HCT116 (cell line): Measurements from ENCODE around the gene SBNO2. TPM values are rescaled to one million over a fixed set of nuclear protein-coding genes. Genes with fewer than 3 reads are reported as not detected.

Experiments
- ATAC-seq: fragments of 200-7000 bp; cut with Tn5 transposase; 2 replicates; pipeline ENCODE4 v1.9.1; 2020; ENCODE audit warnings: mild to moderate bottlenecking, moderate library complexity
- BruUV-seq: library from RNA; stranded (reverse); fragments of 400-500 nt; replicated peaks from 2 replicates; lab custom pipeline; 2021; lab: Mats Ljungman, UMichigan
- CTCF ChIA-PET: fragments of 300-600 bp; sonication (Branson Sonifier 250); formaldehyde crosslinking; loops from one replicate; lab custom pipeline; 2021; ENCODE audit warnings: antibody characterized with exemption; lab: Charles Lee
- POLR2A ChIA-PET: fragments of 300-600, 350-600 bp; sonication (Branson Sonifier 250); formaldehyde crosslinking; loops from one replicate; lab custom pipeline; 2021; ENCODE audit warnings: antibody characterized with exemption; lab: Charles Lee
- RAD21 ChIA-PET, 2 experiments: fragments of 300-600 bp; sonication (Branson Sonifier 250); formaldehyde crosslinking; loops; one replicate each; lab custom pipeline; 2023; ENCODE audit warnings: low total read pairs in 2 of 2; ENCODE audit not compliant: uncharacterized antibody in 2 of 2, unreplicated experiment in 2 of 2, low non-redundant PET in 1 of 2; lab: Charles Lee
- DNase-seq: peaks from one replicate; pipeline ENCODE4 v3.0.0-alpha.2; 2010; ENCODE audit warnings: low read depth, low spot score
- H2AFZ ChIP-seq: fragments of 200-600 bp; shearing (Covaris generic), sonication (generic); 2 replicates; pipeline ENCODE4 v1.6.1; 2017; ENCODE audit warnings: low read depth, mixed run types, mixed read lengths, antibody characterized with exemption, low read length; ENCODE audit not compliant: poor library complexity, severe bottlenecking
- H3K27ac ChIP-seq: 2 replicates; pipeline ENCODE4 v1.5.1; 2012; ENCODE audit warnings: low read depth, low read length
- H3K27me3 ChIP-seq: fragments of 200-600 bp; sonication (generic); 2 replicates; pipeline ENCODE4 v1.6.1; 2016; ENCODE audit warnings: mixed run types, low read length, mixed read lengths; ENCODE audit not compliant: insufficient read depth
- H3K36me3 ChIP-seq, 2 experiments: fragments of 200-500 bp in 1 of 2; fragments of 200-600 bp in 1 of 2; sonication (Bioruptor generic) in 1 of 2; sonication (generic) in 1 of 2; 2 replicates each; pipeline versions ENCODE4 v1.5.1 to v1.6.1; 2014 to 2016; ENCODE audit warnings: low read length in 2 of 2, inconsistent platforms in 1 of 2, mixed read lengths in 1 of 2, mixed run types in 1 of 2; ENCODE audit not compliant: insufficient read depth in 2 of 2, control insufficient read depth in 1 of 2
- H3K4me1 ChIP-seq, 2 experiments: fragments of 200-600 bp in 1 of 2; sonication (generic) in 1 of 2; 2 replicates each; pipeline versions ENCODE4 v1.5.1 to v1.6.1; 2012 to 2017; ENCODE audit warnings: low read length in 2 of 2, inconsistent platforms in 1 of 2, mild to moderate bottlenecking in 1 of 2, mixed read lengths in 1 of 2, mixed run types in 1 of 2, moderate library complexity in 1 of 2; ENCODE audit not compliant: insufficient read depth in 2 of 2, control insufficient read depth in 1 of 2
- H3K4me2 ChIP-seq: fragments of 200-600 bp; sonication (generic); 2 replicates; pipeline ENCODE4 v1.6.1; 2017; ENCODE audit warnings: mixed run types, low read length, mixed read lengths
- H3K4me3 ChIP-seq, 2 experiments: fragments of 200-600 bp in 1 of 2; sonication (generic) in 1 of 2; replicated peaks in 1 of 2; 2 replicates each; pipeline ENCODE4 v1.5.1; 2011 to 2016; ENCODE audit warnings: low read length in 2 of 2, control low read depth in 1 of 2, low read depth in 1 of 2, mild to moderate bottlenecking in 1 of 2, mixed read lengths in 1 of 2, mixed run types in 1 of 2
- H3K79me2 ChIP-seq: fragments of 200-600 bp; sonication (generic); 2 replicates; pipeline ENCODE4 v1.6.1; 2017; ENCODE audit warnings: mild to moderate bottlenecking, mixed run types, low read length, moderate library complexity, mixed read lengths; ENCODE audit not compliant: insufficient read depth
- H3K9ac ChIP-seq: fragments of 200-600 bp; sonication (generic); 2 replicates; pipeline ENCODE4 v1.6.1; 2016; ENCODE audit warnings: low read length, mixed read lengths
- H3K9me2 ChIP-seq: fragments of 200-600 bp; sonication (generic), shearing (Covaris generic); 2 replicates; pipeline ENCODE4 v1.6.1; 2017; ENCODE audit warnings: mixed run types, mild to moderate bottlenecking, moderate library complexity; ENCODE audit not compliant: insufficient read depth
- H3K9me3 ChIP-seq, 2 experiments: fragments of 200-500 bp in 1 of 2; fragments of 200-600 bp in 1 of 2; sonication (Bioruptor generic) in 1 of 2; sonication (generic) in 1 of 2; 2 replicates each; pipeline ENCODE4 v1.6.1; 2014 to 2017; ENCODE audit warnings: low read length in 2 of 2, mixed read lengths in 2 of 2, inconsistent platforms in 1 of 2, low read depth in 1 of 2, mild to moderate bottlenecking in 1 of 2, mixed run types in 1 of 2, moderate library complexity in 1 of 2; ENCODE audit not compliant: control insufficient read depth in 1 of 2, insufficient read depth in 1 of 2
- H4K20me1 ChIP-seq: fragments of 200-600 bp; sonication (generic), shearing (Covaris generic); 2 replicates; pipeline ENCODE4 v1.6.1; 2017; ENCODE audit warnings: mixed run types, mild to moderate bottlenecking, moderate library complexity; ENCODE audit not compliant: insufficient read depth
- ATF3 ChIP-seq: IDR thresholded peaks from 2 replicates; pipeline ENCODE4 v1.6.1; 2012
- CEBPB ChIP-seq: IDR thresholded peaks from 2 replicates; pipeline ENCODE4 v1.6.1; 2012; ENCODE audit warnings: low read depth
- EZH2 ChIP-seq: fragments of 200-600 bp; sonication (generic); IDR thresholded peaks from 2 replicates; pipeline ENCODE4 v1.6.1; 2017; ENCODE audit warnings: antibody characterized with exemption, mixed run types
- FOSL1 ChIP-seq: IDR thresholded peaks from 2 replicates; pipeline ENCODE4 v1.6.1; 2012; ENCODE audit warnings: low read depth
- JUND ChIP-seq: IDR thresholded peaks from 2 replicates; pipeline ENCODE4 v1.6.1; 2012
- SIN3A ChIP-seq: IDR thresholded peaks from 2 replicates; pipeline ENCODE4 v1.6.1; 2012; ENCODE audit warnings: low read depth
- SP1 ChIP-seq: IDR thresholded peaks from 2 replicates; pipeline ENCODE4 v1.6.1; 2012; ENCODE audit warnings: low read depth
- SRF ChIP-seq: IDR thresholded peaks from 2 replicates; pipeline ENCODE4 v1.6.1; 2012; ENCODE audit warnings: low read depth
- TCF7L2 ChIP-seq: IDR thresholded peaks from 2 replicates; pipeline ENCODE4 v1.7.0; 2011; ENCODE audit warnings: borderline replicate concordance, inconsistent platforms; ENCODE audit not compliant: insufficient read depth, insufficient read length; ENCODE audit errors: extremely low read depth
- ZBTB33 ChIP-seq: IDR thresholded peaks from 2 replicates; pipeline ENCODE4 v1.6.1; 2011; ENCODE audit warnings: mild to moderate bottlenecking, low read length, moderate library complexity; ENCODE audit not compliant: insufficient replicate concordance; ENCODE audit errors: extremely low read depth
- intact Hi-C: fragments of 100-400 bp; cut with micrococcal nuclease; formaldehyde crosslinking; loops from 2 replicates; pipeline ENCODE4 v1.10.0; 2022
- total RNA-seq: library from RNA; stranded (reverse); gene quantifications from one replicate; pipeline ENCODE4 v1.2.1, GENCODE V29; 2021; ENCODE audit not compliant: unreplicated experiment
- TF ChIP-seq, protein P1 (sequence below), 3 experiments: fragments of 200-600 bp in 1 of 3; sonication (generic) in 1 of 3; IDR thresholded peaks in 2 of 3; conservative IDR thresholded peaks in 1 of 3; 2 replicates each; pipeline ENCODE4 v1.5.1; 2012 to 2017; ENCODE audit warnings: low read depth in 2 of 3, low read length in 2 of 3, antibody characterized with exemption in 1 of 3, borderline replicate concordance in 1 of 3, control low read depth in 1 of 3, mild to moderate bottlenecking in 1 of 3, mixed read lengths in 1 of 3, mixed run types in 1 of 3, moderate library complexity in 1 of 3; ENCODE audit not compliant: insufficient read depth in 1 of 3

Gene SBNO2
- total RNA-seq, 1 experiment from 2014 or later = 66.4 TPM

GRCh38 chr19:1091544-1092175, 82.4 kb downstream of the SBNO2 start:
- ChIA-PET POLR2A (interaction anchor here (0.8 kb wide), 1 partner anchor 27 kb away, joined by 3 read pairs; no protein-coding TSS in a partner anchor), RAD21 (no interaction called here), CTCF (no interaction called here)
- TF ChIP-seq EZH2 (no peak), FOSL1 (no peak), ZBTB33 (no peak), CEBPB (no peak), JUND (no peak), SRF (no peak), SIN3A (no peak), SP1 (no peak), ATF3 (no peak), TCF7L2 (no peak)
- TF ChIP-seq, protein P1, sequence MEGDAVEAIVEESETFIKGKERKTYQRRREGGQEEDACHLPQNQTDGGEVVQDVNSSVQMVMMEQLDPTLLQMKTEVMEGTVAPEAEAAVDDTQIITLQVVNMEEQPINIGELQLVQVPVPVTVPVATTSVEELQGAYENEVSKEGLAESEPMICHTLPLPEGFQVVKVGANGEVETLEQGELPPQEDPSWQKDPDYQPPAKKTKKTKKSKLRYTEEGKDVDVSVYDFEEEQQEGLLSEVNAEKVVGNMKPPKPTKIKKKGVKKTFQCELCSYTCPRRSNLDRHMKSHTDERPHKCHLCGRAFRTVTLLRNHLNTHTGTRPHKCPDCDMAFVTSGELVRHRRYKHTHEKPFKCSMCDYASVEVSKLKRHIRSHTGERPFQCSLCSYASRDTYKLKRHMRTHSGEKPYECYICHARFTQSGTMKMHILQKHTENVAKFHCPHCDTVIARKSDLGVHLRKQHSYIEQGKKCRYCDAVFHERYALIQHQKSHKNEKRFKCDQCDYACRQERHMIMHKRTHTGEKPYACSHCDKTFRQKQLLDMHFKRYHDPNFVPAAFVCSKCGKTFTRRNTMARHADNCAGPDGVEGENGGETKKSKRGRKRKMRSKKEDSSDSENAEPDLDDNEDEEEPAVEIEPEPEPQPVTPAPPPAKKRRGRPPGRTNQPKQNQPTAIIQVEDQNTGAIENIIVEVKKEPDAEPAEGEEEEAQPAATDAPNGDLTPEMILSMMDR (IDR thresholded peaks at IDR 0.05 in 2 of 3, conservative IDR thresholded peaks at IDR 0.05 in 1 of 3; ENCODE audit: borderline replicate concordance in 1 of 3, insufficient read depth in 1 of 3, low read depth in 2 of 3, low read length in 2 of 3) = no peak
- H3K36me3 ChIP-seq = peaks cover 24 to 48% of the 10 kb centered on the region in 2 experiments; a peak in 3 of 4 replicates
- no peak overlapping the region for H3K4me3 ChIP-seq
- H4K20me1 ChIP-seq = no peaks in the 10 kb centered on the region; the same call in 1 of the 2 replicates
- H3K27me3 ChIP-seq = no peaks in the 10 kb centered on the region
- H3K79me2 ChIP-seq = peaks cover 47% of the 10 kb centered on the region
- no peak overlapping the region for H3K27ac ChIP-seq
- H3K4me2 ChIP-seq = no peak overlapping the region
- no TSS peak for BruUV-seq
- H3K9me3 ChIP-seq = no peaks in the 10 kb centered on the region
- intact Hi-C loops = no loop called here
- H3K9ac ChIP-seq = no peak overlapping the region
- H2AFZ ChIP-seq = no peak overlapping the region
- ATAC-seq (no peak), DNase-seq (no peak)
- peaks cover 9 to 17% of the 10 kb centered on the region in 2 experiments for H3K4me1 ChIP-seq
- no peaks in the 10 kb centered on the region for H3K9me2 ChIP-seq
